ENCODE results near the gene RAB35.

RAB35 gene

GRCh38 chr12:120081641-120082040, 34.9 kb downstream of the RAB35 start:
- TF ChIP-seq CTCF (IDR thresholded peaks at IDR 0.05; ENCODE audit: low read depth, low read length): no peak
- no peak for DNase-seq (ENCODE audit: low read depth in 2 of 2)

DNA sequence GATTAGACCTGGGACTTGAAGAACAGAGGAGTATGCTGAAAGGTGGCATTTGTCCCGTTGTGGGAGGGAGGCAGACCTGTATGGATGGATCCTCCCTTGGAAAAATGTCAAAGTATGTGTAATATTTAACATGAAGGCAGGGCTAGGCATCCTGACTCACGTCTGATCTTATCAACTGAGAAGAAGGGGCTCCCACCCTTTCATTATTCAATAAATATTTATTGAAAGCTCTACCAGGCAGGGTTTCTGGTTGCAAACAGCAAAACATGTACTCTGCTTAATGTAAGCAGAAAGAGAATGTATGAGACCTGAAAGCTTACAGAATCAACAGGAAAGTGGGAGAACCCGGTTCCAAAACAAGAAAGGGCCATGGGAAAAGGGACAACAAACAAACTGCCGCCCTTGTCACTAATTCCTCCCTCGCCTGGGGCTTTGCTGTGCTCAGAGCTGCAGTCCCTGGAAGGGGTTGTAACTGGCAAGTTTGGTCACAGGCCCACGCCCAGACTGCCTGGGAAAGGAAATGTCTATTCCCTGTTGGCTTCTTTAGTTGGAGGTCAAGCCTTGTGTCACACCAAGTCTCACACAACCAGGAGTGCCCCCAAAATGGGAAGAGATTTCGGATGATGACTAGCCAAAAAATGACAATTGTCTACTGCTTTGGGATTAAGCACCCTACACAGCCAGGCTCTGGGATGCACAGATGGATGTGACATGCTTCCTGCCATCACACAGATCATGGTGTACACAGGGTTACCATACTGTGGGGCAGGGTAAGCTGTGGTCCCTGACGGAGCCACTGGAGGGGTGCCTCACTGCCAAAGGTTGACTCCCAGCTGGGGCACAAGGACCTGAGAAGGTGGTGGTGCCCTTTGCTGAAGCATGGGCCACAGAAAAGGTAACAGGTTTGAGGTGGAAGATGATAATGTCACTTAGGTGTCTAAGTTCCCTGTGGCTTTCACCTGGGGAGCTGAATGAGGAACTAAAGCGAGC, 36.8 kb downstream of the RAB35 start:
- TF ChIP-seq CTCF (IDR thresholded peaks at IDR 0.05; ENCODE audit: low read depth, low read length): no peak
- peak in 1 of 2 donors; percentile 18 for DNase-seq (ENCODE audit: low read depth in 2 of 2)
- H3K4me3 ChIP-seq (replicated peaks in 1 of 2; ENCODE audit: low read depth in 2 of 2, low read length in 2 of 2): no peak overlapping the region

More at GRCh38 chr12:120081641-120082040, 34.9 kb downstream of the RAB35 start:
- H3K4me3 ChIP-seq (replicated peaks in 1 of 2; ENCODE audit: low read depth in 2 of 2, low read length in 2 of 2): no peak overlapping the region

GRCh38 chr12:120078868-120079267, 37.7 kb downstream of the RAB35 start:
- no peak for TF ChIP-seq CTCF (IDR thresholded peaks at IDR 0.05; ENCODE audit: low read depth, low read length)
- no peak for DNase-seq (ENCODE audit: low read depth in 2 of 2)
- H3K4me3 ChIP-seq (replicated peaks in 1 of 2; ENCODE audit: low read depth in 2 of 2, low read length in 2 of 2): no peak overlapping the region

GRCh38 chr12:120077260-120077659, 39.3 kb downstream of the RAB35 start:
- no peak overlapping the region for H3K4me3 ChIP-seq (replicated peaks in 1 of 2; ENCODE audit: low read depth in 2 of 2, low read length in 2 of 2)
- DNase-seq (ENCODE audit: low read depth in 2 of 2): no peak
- TF ChIP-seq CTCF (IDR thresholded peaks at IDR 0.05; ENCODE audit: low read depth, low read length): no peak

GRCh38 chr12:120076651-120077050, 39.9 kb downstream of the RAB35 start:
- TF ChIP-seq CTCF (IDR thresholded peaks at IDR 0.05; ENCODE audit: low read depth, low read length): no peak
- H3K4me3 ChIP-seq (replicated peaks in 1 of 2; ENCODE audit: low read depth in 2 of 2, low read length in 2 of 2): no peak overlapping the region
- no peak for DNase-seq (ENCODE audit: low read depth in 2 of 2)

DNA sequence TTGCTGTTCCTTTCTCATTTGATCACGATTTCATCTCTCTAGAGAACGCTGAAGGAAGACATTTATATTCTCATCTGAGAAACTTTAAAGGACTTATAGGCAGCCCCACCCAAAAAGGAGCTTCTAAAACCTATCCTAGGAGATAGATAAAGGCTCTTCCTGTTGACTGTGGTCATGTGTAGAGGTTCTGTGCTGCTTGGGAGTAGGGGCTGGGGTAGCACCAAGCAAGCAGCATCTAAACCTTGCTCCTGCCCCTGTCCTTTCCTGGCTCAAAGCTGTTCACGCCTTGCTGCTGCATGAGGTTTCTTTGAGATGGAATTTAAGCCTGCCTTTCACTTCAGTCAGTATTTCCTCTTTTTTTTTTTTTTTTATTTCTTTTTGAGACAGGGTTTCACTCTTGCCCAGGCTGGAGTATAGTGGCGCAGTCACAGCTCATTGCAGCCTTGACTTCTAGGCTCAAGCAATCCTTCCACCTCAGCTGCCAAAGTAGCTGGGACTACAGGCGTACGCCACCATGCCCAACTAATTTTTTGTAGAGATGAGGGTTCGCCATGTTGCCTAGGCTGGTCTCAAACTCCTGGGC, 41.4 kb downstream of the RAB35 start:
- no peak for DNase-seq (ENCODE audit: low read depth in 2 of 2)
- no peak overlapping the region for H3K4me3 ChIP-seq (replicated peaks in 1 of 2; ENCODE audit: low read depth in 2 of 2, low read length in 2 of 2)
- no peak for TF ChIP-seq CTCF (IDR thresholded peaks at IDR 0.05; ENCODE audit: low read depth, low read length)

Data from cardiac fibroblast (primary cell).